ENCODE results near the gene HERPUD2. TPM values are rescaled to one million over a fixed set of nuclear protein-coding genes. Genes with fewer than 3 reads are reported as not detected.

The HERPUD2 gene
- total and polyA plus RNA-seq, 2 of the 4 experiments (the other 2 are of a cell fraction): 22.2 to 27.2 TPM

DNA sequence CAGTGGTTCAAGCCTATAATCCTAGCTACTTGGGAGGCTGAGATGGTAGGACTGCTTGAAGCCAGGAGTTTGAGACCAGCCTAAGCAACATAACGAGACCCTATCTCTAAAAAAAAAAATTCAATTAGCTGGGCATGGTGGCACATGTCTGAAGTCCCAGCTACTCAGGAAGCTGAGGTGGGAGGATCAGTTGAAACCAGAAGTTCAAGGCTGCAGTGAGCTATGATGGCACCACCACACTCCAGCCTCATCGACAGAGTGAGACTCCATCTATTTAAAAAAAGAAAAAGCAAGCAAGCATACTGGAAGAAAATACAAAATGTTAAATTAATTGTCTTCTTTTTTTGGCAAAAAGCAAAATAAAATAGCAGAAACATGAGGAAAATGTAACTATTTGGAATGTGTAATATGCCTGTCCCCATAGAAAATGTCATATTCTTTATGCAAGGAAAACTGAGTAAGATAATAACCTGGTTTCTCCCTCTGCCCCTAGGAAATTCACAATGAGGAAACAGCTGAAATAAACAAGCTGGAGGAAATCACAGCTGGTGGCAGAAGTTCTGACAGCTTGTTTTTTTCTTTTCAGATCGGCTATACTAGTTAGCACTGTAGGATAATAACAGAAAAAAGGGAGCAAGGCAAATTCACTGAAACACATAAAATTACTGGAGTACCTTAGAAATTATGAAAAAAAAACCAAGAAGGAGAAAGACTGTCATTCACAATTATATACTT is 48.5 kb downstream of the HERPUD2 start:
- BruUV-seq (replicated peaks): no TSS peak
- no peak overlapping the region for H3K56ac ChIP-seq (ENCODE audit: extremely low read depth, insufficient read depth, low read length)
- peaks cover 1% of the 10 kb centered on the region; the same call in 1 of the 2 replicates for H3K36me3 ChIP-seq (ENCODE audit: control insufficient read depth, insufficient read depth, low read length)
- H3K18ac ChIP-seq (ENCODE audit: low read depth, low read length): no peak overlapping the region
- no peak overlapping the region for H3K4me2 ChIP-seq (ENCODE audit: low read depth, low read length)
- dilution Hi-C loops (cut with HindIII; ENCODE audit: low sequenced_read_pairs, unreplicated experiment): no loop called here
- no peak overlapping the region; the same call in 1 of the 2 replicates for H3K27ac ChIP-seq (ENCODE audit: insufficient read depth, low read length)
- no peak for TF ChIP-seq BHLHE40 (IDR thresholded peaks at IDR 0.05; ENCODE audit: low read depth, low read length)
- TF ChIP-seq RAD21 (IDR thresholded peaks at IDR 0.05; ENCODE audit: low read length): no peak
- no peak for TF ChIP-seq SMC3 (IDR thresholded peaks at IDR 0.05; ENCODE audit: low read depth, low read length)
- TF ChIP-seq, protein P1, sequence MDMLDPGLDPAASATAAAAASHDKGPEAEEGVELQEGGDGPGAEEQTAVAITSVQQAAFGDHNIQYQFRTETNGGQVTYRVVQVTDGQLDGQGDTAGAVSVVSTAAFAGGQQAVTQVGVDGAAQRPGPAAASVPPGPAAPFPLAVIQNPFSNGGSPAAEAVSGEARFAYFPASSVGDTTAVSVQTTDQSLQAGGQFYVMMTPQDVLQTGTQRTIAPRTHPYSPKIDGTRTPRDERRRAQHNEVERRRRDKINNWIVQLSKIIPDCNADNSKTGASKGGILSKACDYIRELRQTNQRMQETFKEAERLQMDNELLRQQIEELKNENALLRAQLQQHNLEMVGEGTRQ (IDR thresholded peaks at IDR 0.05; ENCODE audit: low read depth, low read length): no peak
- TF ChIP-seq NFE2L2 (IDR thresholded peaks at IDR 0.05; ENCODE audit: low read depth, low read length): no peak
- TF ChIP-seq, protein P2, sequence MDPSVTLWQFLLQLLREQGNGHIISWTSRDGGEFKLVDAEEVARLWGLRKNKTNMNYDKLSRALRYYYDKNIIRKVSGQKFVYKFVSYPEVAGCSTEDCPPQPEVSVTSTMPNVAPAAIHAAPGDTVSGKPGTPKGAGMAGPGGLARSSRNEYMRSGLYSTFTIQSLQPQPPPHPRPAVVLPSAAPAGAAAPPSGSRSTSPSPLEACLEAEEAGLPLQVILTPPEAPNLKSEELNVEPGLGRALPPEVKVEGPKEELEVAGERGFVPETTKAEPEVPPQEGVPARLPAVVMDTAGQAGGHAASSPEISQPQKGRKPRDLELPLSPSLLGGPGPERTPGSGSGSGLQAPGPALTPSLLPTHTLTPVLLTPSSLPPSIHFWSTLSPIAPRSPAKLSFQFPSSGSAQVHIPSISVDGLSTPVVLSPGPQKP (IDR thresholded peaks at IDR 0.05; ENCODE audit: borderline replicate concordance, low read depth, low read length): no peak
- H3K9ac ChIP-seq (ENCODE audit: low read depth, low read length): no peak overlapping the region
- H2AFZ ChIP-seq (replicated peaks; ENCODE audit: low read length, poor library complexity): no peak overlapping the region
- peaks cover 16 to 44% of the 10 kb centered on the region in 2 experiments for H3K79me1 ChIP-seq (ENCODE audit: low read depth in 1 of 2, low read length in 2 of 2)
- no peak overlapping the region for H2AK9ac ChIP-seq (replicated peaks; ENCODE audit: low read depth, low read length, poor library complexity)
- peak; percentile 31; the same call in 1 of the 2 replicates for ATAC-seq (ENCODE audit: low read depth)
- no peak overlapping the region for H2BK15ac ChIP-seq (ENCODE audit: low read depth, low read length)
- intact Hi-C loops (cut with micrococcal nuclease): loop anchor here (5.0 kb wide), 2 partner anchors 46 to 156 kb away; partner anchors contain the start of gene SEPTIN7
- no peaks in the 10 kb centered on the region for H3K9me3 ChIP-seq (ENCODE audit: control insufficient read depth, insufficient read depth, low read length)
- no peak overlapping the region for H4K5ac ChIP-seq (ENCODE audit: low read depth, low read length)
- H3K23ac ChIP-seq (ENCODE audit: low read depth, low read length): 0 out of 2 replicates have a peak overlapping the region, but pooled peaks have one; percentile 28
- no peak overlapping the region for H4K8ac ChIP-seq (ENCODE audit: low read depth in 2 of 2, low read length in 2 of 2)
- WGBS, 2 experiments (ENCODE audit: extremely low coverage in 2 of 2, insufficient read length in 1 of 2): no CpG with 5 or more reads among the region's 3 CpGs
- H2BK20ac ChIP-seq (ENCODE audit: low read depth, low read length): no peak overlapping the region; the same call in 1 of the 2 replicates
- POLR2A ChIA-PET (ENCODE audit: unreplicated experiment): no interaction called here
- H2BK120ac ChIP-seq (ENCODE audit: low read depth, low read length): no peak overlapping the region
- no peak overlapping the region for H2AK5ac ChIP-seq (ENCODE audit: low read depth, low read length)
- in situ Hi-C loops (cut with MboI; ENCODE audit: low sequenced_read_pairs): no loop called here
- no peaks in the 10 kb centered on the region for H3K27me3 ChIP-seq (ENCODE audit: control insufficient read depth, insufficient read depth, low read length)
- H3K4me1 ChIP-seq (ENCODE audit: control insufficient read depth, insufficient read depth, low read length): peaks cover 3% of the 10 kb centered on the region; the same call in 1 of the 2 replicates
- CTCF ChIA-PET: interaction anchor here (0.6 to 0.7 kb wide), 3 partner anchors 96 to 1552 kb away, joined by 3 to 5 read pairs (median 4); no protein-coding TSS in a partner anchor
- no peak overlapping the region for H2BK5ac ChIP-seq (ENCODE audit: low read depth, low read length, poor library complexity, severe bottlenecking)
- DNase-seq: no peak
- H4K20me1 ChIP-seq (ENCODE audit: insufficient read depth, low read length): peaks cover 15% of the 10 kb centered on the region; the same call in 1 of the 2 replicates
- H3K9me1 ChIP-seq (ENCODE audit: insufficient read depth, low read length): peaks cover 3% of the 10 kb centered on the region; the same call in 1 of the 2 replicates
- no peak overlapping the region for H3K4ac ChIP-seq (ENCODE audit: low read depth, low read length)
- no peak overlapping the region for H4K91ac ChIP-seq (ENCODE audit: insufficient read depth, low read depth, low read length)
- no peak overlapping the region for H3K4me3 ChIP-seq (ENCODE audit: insufficient read depth, low read depth, low read length)
- no peak overlapping the region for H3K14ac ChIP-seq (replicated peaks; ENCODE audit: low read depth, low read length)
